Colonic mucosa (tissue), 4 donors: Measurements from ENCODE around the gene CYFIP2. TPM values are rescaled to one million over a fixed set of nuclear protein-coding genes. Genes with fewer than 3 reads are reported as not detected.
A peak's percentile ranks its signal among the peaks of the same experiment; 100 is the strongest.

Source experiments
- DNase-seq: peaks from one replicate; pipeline ENCODE4 v3.0.0-alpha.2; 2020
- H3K27ac ChIP-seq: fragments of 200-600 bp; one replicate; pipeline ENCODE4 v1.8.0; 2021
- H3K27me3 ChIP-seq: fragments of 200-600 bp; one replicate; pipeline ENCODE4 v1.8.0; 2021
- H3K36me3 ChIP-seq: fragments of 200-600 bp; one replicate; pipeline ENCODE4 v1.8.0; 2021
- H3K4me1 ChIP-seq: fragments of 200-600 bp; one replicate; pipeline ENCODE4 v1.8.0; 2021; ENCODE audit warnings: mild to moderate bottlenecking
- H3K4me3 ChIP-seq: fragments of 200-600 bp; one replicate; pipeline ENCODE4 v1.8.0; 2021
- H3K9ac ChIP-seq, 2 donors: one replicate each; pipeline ENCODE4 v1.7.0; 2013; ENCODE audit warnings: control low read depth in 2 of 2, low read depth in 2 of 2, low read length in 2 of 2
- H3K9me3 ChIP-seq: fragments of 200-600 bp; one replicate; pipeline ENCODE4 v1.8.0; 2021
- intact Hi-C: fragments of 100-400 bp; cut with DNase I; formaldehyde crosslinking; loops from one replicate; pipeline ENCODE4 v1.14.1; 2022
- total RNA-seq, 2 donors: library from RNA; stranded (reverse); fragmentation: NEBNext Ultra II Directional in 1 of 2; extraction: Animal tissue kit (Norgen Biotek cat#: 25700) in 1 of 2; gene quantifications; one replicate each; pipeline ENCODE4 v1.2.1, GENCODE V29; 2021
- TF ChIP-seq, protein P1 (sequence below): fragments of 200-600 bp; IDR thresholded peaks from one replicate; pipeline ENCODE4 v1.8.0; 2022; ENCODE audit warnings: antibody characterized with exemption, mild to moderate bottlenecking
- donor health status: healthy.
- donor health status: DM: no; HTN: no; CAD: no.
- donor health status: DM: no; HTN: no; CAD: no.

The CYFIP2 gene
- total RNA-seq, 2 donors from 2014 or later: 22.4 to 26.1 TPM

DNA sequence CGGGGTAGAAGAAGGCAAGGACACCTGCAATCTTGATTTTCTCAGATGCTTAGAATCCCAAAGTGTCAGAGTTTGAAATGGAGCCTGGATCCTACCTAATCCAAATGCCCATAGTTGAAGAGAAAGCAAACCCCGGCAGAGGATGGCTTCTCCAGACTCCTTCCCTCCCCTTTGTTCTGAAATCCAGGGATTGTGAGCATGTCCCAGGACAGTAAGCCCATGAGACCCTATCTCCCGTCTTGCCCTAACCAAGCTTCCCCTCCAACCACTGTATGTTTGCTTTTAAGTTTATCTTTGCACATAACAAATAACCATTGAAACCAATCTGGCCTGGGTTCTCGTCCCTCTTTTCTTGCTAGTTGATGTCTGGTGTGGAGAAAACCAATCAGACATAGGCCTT is 115.8 kb downstream of the CYFIP2 start:
- TF ChIP-seq, protein P1, sequence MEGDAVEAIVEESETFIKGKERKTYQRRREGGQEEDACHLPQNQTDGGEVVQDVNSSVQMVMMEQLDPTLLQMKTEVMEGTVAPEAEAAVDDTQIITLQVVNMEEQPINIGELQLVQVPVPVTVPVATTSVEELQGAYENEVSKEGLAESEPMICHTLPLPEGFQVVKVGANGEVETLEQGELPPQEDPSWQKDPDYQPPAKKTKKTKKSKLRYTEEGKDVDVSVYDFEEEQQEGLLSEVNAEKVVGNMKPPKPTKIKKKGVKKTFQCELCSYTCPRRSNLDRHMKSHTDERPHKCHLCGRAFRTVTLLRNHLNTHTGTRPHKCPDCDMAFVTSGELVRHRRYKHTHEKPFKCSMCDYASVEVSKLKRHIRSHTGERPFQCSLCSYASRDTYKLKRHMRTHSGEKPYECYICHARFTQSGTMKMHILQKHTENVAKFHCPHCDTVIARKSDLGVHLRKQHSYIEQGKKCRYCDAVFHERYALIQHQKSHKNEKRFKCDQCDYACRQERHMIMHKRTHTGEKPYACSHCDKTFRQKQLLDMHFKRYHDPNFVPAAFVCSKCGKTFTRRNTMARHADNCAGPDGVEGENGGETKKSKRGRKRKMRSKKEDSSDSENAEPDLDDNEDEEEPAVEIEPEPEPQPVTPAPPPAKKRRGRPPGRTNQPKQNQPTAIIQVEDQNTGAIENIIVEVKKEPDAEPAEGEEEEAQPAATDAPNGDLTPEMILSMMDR: no peak
- Histone ChIP-seq H3K27me3 (no peaks in the 10 kb centered on the region), H3K36me3 (no peaks in the 10 kb centered on the region), H3K9me3 (no peaks in the 10 kb centered on the region), H3K27ac (no peak overlapping the region), H3K4me1 (no peaks in the 10 kb centered on the region), H3K9ac (no peak overlapping the region), H3K4me3 (no peak overlapping the region)
- intact Hi-C loops: no loop called here
- DNase-seq: no peak

DNA sequence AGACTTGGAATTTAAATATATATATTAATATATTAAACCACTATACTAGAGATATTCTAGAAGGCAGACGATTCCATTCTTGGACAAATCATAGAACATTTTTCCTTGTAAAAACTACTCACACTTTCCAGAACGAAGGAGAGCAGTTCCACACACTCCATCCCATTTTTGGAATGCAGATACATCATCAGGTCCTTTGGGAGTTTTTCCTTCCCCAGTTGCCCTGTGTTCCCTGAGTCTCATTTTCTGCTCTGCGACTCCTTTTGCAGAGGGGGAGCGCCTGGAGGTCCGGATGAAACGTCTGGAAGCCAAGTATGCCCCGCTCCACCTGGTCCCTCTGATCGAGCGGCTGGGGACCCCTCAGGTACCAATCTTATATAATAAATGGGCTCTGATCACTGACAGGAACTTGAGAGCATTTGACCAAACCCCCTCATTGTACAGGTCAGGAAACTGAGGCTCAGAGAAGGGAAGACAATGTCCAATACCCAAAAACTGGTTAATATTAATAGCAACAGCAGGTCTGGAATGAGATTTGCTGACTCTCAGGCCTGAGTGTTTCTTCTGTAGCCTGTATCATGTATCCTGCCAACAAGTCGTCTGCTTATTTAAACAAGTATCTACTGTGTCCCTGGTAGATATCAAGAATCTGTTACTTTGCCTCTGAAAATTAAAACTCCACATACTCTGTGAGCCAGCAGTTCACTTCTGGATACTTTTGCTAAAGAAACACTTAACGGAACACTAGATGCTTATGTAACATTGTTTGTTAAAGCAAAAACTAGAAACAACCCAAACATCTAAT is 117.3 kb downstream of the CYFIP2 start:
- intact Hi-C loops: no loop called here

DNA sequence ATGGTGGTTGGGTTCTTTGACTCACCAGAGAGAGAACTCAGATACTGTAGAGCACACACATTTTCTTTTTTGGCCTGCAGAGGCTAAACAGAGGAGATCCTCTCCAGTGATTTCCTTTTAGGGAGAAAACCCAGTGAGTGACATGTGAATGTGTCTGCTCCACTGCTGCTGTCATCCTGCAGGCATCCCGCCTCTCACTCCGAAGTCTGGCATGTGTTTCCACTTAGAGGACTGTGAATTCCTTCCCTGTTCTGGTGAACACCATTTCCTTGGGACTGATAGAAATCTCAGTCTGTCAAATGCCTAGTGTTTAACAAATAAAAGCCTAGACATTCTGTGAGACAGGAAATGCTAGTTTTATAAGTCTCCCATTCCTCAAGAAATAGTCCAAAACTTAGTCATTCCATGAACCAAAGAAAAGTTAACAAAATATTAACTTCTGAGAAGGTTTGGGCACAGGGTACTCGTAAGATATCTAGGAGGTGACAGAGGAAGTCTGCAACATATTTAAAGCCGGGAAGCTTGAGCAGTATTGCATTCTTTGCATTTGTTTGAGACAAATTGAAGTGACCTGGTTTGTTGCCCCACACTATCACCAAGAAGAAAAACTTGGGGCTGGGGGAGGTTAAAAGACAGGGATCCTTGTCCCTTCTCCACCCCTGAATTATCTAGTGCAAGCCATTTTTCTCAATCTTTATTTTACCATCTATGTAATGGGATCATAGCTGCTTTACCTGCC is 119.2 kb downstream of the CYFIP2 start:
- no peaks in the 10 kb centered on the region for H3K27me3 ChIP-seq
- TF ChIP-seq, protein P1: no peak
- H3K9ac ChIP-seq: no peak overlapping the region
- peak overlapping the region; percentile 37 for H3K27ac ChIP-seq
- H3K36me3 ChIP-seq: no peaks in the 10 kb centered on the region
- intact Hi-C loops: no loop called here
- no peaks in the 10 kb centered on the region for H3K4me1 ChIP-seq
- no peak overlapping the region for H3K4me3 ChIP-seq
- no peak for DNase-seq
- no peaks in the 10 kb centered on the region for H3K9me3 ChIP-seq

More for the DNA sequence above, 117.3 kb downstream of the CYFIP2 start:
- H3K9ac ChIP-seq: no peak overlapping the region
- H3K4me3 ChIP-seq: no peak overlapping the region
- DNase-seq: no peak
- no peaks in the 10 kb centered on the region for H3K36me3 ChIP-seq
- TF ChIP-seq, protein P1: no peak
- no peaks in the 10 kb centered on the region for H3K4me1 ChIP-seq
- H3K27me3 ChIP-seq: no peaks in the 10 kb centered on the region
- H3K9me3 ChIP-seq: no peaks in the 10 kb centered on the region
- H3K27ac ChIP-seq: peak overlapping the region; percentile 32

DNA sequence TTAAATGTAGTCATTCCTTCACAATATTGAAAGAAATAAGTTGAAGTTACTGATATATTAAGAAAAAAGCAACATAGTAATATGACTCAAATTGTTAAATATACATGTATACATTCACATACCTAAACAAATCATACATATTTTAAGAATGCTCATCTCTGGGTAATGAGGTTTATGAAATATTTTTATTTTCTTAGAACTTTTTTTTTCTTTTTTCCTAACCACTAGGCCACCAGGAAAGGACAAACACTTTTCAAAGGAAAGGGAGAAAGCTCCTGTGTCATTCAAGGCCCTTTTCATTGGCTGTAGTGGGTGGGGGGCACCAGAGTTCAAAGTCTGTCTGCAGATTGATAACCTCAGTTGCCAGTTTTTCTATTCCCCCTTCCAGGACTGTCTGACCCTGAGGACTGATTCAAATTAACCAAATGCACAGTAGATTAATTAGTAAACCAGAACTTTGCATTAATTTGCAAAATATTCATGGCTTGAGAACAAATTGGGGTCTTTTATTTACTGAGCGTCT is 121.2 kb downstream of the CYFIP2 start:
- Histone ChIP-seq H3K4me3 (no peak overlapping the region), H3K9ac (no peak overlapping the region), H3K27me3 (no peaks in the 10 kb centered on the region), H3K9me3 (no peaks in the 10 kb centered on the region), H3K27ac (peak overlapping the region; percentile 17), H3K36me3 (no peaks in the 10 kb centered on the region), H3K4me1 (no peaks in the 10 kb centered on the region)
- intact Hi-C loops: no loop called here
- TF ChIP-seq, protein P1: no peak
- DNase-seq: no peak

DNA sequence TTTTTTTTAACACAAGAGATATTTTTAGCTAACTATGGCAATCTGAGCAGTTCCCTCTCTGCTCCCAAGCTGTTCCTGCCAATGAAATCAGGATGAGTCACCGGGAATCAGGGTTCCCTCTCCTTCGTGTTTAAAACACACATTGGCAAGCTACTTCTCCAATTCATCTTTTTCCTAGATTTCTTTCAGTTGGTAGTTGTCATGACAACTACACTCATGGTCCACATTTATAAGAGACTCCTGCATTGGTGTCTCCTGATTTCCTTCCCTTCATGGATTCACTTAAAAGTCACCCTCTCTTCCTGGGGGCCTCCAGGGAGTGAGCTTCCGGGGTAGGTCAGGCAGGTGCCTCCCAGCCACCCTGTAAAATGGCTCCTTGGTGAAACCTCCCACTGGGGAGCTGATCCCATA is 121.8 kb downstream of the CYFIP2 start:
- Histone ChIP-seq H3K4me3 (no peak overlapping the region), H3K9ac (no peak overlapping the region), H3K9me3 (no peaks in the 10 kb centered on the region), H3K27ac (peak overlapping the region; percentile 15), H3K27me3 (no peaks in the 10 kb centered on the region), H3K36me3 (no peaks in the 10 kb centered on the region), H3K4me1 (no peaks in the 10 kb centered on the region)
- TF ChIP-seq, protein P1: no peak
- intact Hi-C loops: no loop called here
- DNase-seq: no peak
